GM12878 (cell line): ENCODE measurements around the gene CYTH2.

Experiments
- CTCF ChIP-seq, 3 experiments: IDR thresholded peaks in 2 of 3; conservative IDR thresholded peaks in 1 of 3; 2 replicates each; pipeline ENCODE4 v1.5.1; 2011; ENCODE audit warnings: low read depth in 3 of 3, low read length in 3 of 3, mild to moderate bottlenecking in 3 of 3, control low read depth in 2 of 3, moderate library complexity in 2 of 3, inconsistent platforms in 1 of 3, mixed read lengths in 1 of 3; ENCODE audit not compliant: control insufficient read depth in 2 of 3, insufficient read depth in 1 of 3; ENCODE audit errors: extremely low read depth in 1 of 3
- FOXM1 ChIP-seq: IDR thresholded peaks from 2 replicates; pipeline ENCODE4 v1.6.1; 2012; ENCODE audit warnings: low read depth, mild to moderate bottlenecking, inconsistent platforms, low read length, moderate library complexity
- MTA2 ChIP-seq: fragments of 450-650 bp; IDR thresholded peaks from 2 replicates; pipeline ENCODE4 v1.6.1; 2016; ENCODE audit warnings: low read depth, mild to moderate bottlenecking, moderate library complexity
- RFX5 ChIP-seq: IDR thresholded peaks from 2 replicates; pipeline ENCODE4 v1.6.1; 2011; ENCODE audit warnings: low read depth, low read length, improper control_type of control experiment
- TF ChIP-seq, protein P1 (sequence below): IDR thresholded peaks from 2 replicates; pipeline ENCODE4 v1.6.1; 2012; ENCODE audit warnings: mild to moderate bottlenecking, low read depth, low read length
- TF ChIP-seq, protein P2 (sequence below): IDR thresholded peaks from 2 replicates; pipeline ENCODE4 v1.6.1; 2012; ENCODE audit warnings: low read depth, low read length, improper control_type of control experiment

DNA sequence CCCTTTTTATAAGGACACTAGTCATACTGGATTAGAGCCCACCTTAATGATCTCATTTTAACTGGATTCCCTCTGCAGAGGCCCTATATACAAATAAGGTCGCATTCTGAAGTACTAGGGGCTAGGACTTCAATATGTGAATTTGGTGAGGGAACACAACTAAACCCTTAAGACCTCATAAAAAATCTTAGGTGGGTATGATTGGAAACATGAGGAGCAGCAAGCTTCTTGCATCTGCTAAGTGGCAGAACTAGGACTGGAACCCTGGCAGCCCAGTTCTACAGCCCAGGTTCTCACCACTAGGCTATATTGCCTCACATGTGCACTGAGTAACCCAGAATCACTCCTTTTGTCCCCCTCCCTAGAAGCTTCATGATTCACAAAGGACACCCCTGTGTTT, 40.5 kb upstream of the CYTH2 start:
- TF ChIP-seq, protein P1, sequence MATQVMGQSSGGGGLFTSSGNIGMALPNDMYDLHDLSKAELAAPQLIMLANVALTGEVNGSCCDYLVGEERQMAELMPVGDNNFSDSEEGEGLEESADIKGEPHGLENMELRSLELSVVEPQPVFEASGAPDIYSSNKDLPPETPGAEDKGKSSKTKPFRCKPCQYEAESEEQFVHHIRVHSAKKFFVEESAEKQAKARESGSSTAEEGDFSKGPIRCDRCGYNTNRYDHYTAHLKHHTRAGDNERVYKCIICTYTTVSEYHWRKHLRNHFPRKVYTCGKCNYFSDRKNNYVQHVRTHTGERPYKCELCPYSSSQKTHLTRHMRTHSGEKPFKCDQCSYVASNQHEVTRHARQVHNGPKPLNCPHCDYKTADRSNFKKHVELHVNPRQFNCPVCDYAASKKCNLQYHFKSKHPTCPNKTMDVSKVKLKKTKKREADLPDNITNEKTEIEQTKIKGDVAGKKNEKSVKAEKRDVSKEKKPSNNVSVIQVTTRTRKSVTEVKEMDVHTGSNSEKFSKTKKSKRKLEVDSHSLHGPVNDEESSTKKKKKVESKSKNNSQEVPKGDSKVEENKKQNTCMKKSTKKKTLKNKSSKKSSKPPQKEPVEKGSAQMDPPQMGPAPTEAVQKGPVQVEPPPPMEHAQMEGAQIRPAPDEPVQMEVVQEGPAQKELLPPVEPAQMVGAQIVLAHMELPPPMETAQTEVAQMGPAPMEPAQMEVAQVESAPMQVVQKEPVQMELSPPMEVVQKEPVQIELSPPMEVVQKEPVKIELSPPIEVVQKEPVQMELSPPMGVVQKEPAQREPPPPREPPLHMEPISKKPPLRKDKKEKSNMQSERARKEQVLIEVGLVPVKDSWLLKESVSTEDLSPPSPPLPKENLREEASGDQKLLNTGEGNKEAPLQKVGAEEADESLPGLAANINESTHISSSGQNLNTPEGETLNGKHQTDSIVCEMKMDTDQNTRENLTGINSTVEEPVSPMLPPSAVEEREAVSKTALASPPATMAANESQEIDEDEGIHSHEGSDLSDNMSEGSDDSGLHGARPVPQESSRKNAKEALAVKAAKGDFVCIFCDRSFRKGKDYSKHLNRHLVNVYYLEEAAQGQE, result no peak
- TF ChIP-seq MTA2 (no peak), FOXM1 (no peak), CTCF (IDR thresholded peaks at IDR 0.05 in 2 of 3, conservative IDR thresholded peaks at IDR 0.05 in 1 of 3; ENCODE audit: control insufficient read depth in 2 of 3, extremely low read depth in 1 of 3, insufficient read depth in 1 of 3, low read depth in 3 of 3, low read length in 3 of 3) (no peak), RFX5 (no peak)
- TF ChIP-seq, protein P2, sequence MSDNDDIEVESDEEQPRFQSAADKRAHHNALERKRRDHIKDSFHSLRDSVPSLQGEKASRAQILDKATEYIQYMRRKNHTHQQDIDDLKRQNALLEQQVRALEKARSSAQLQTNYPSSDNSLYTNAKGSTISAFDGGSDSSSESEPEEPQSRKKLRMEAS, result no peak
